Measurements from ENCODE around the gene NNT.

DNA sequence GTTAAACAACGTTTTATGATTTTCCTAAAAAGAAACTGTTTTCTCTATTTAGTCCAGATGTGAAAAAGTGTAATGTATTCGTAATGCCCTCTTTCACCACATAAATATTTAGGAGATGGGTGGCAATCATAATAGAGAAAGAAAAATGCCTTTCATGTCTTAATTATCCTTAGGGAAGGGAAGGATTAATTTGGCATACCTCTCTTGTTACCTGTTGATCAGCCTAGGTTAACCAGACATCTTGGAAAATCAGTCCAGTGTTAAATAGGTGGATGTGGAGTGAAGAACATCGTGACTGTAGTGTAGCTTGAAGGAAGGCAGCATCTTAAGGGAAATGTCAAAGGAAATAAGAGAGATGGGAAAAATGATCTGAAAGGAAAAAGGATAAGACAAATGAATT lies 76.2 kb downstream of the NNT start:
- no peak for TF ChIP-seq EZH2phosphoT487 (IDR thresholded peaks at IDR 0.05)
- TF ChIP-seq, protein P1, sequence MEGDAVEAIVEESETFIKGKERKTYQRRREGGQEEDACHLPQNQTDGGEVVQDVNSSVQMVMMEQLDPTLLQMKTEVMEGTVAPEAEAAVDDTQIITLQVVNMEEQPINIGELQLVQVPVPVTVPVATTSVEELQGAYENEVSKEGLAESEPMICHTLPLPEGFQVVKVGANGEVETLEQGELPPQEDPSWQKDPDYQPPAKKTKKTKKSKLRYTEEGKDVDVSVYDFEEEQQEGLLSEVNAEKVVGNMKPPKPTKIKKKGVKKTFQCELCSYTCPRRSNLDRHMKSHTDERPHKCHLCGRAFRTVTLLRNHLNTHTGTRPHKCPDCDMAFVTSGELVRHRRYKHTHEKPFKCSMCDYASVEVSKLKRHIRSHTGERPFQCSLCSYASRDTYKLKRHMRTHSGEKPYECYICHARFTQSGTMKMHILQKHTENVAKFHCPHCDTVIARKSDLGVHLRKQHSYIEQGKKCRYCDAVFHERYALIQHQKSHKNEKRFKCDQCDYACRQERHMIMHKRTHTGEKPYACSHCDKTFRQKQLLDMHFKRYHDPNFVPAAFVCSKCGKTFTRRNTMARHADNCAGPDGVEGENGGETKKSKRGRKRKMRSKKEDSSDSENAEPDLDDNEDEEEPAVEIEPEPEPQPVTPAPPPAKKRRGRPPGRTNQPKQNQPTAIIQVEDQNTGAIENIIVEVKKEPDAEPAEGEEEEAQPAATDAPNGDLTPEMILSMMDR (IDR thresholded peaks at IDR 0.05): no peak

All from neural progenitor cell (in vitro differentiated cells).